ENCODE data around the gene MCC.

The MCC gene

GRCh38 chr5:113505181-113505580 lies 16.9 kb upstream of the MCC start:
- no peak overlapping the region for H2BK120ac ChIP-seq (ENCODE audit: low read depth, low read length)
- H3K79me1 ChIP-seq (replicated peaks; ENCODE audit: low read length, poor library complexity, severe bottlenecking), result no peaks in the 10 kb centered on the region
- H4K91ac ChIP-seq (ENCODE audit: low read length), result no peak overlapping the region
- peak; percentile 75 for DNase-seq
- no peaks in the 10 kb centered on the region for H3K4me1 ChIP-seq (ENCODE audit: control insufficient read depth, insufficient read depth, low read depth, low read length)
- no peak overlapping the region for H4K8ac ChIP-seq (ENCODE audit: low read length)
- peaks cover 6% of the 10 kb centered on the region for H3K9me3 ChIP-seq (ENCODE audit: control insufficient read depth, low read length)
- H2AFZ ChIP-seq (ENCODE audit: low read depth, low read length), result no peak overlapping the region
- no peak overlapping the region for H2AK5ac ChIP-seq (ENCODE audit: low read length, severe bottlenecking)
- no peak overlapping the region for H3K27ac ChIP-seq (ENCODE audit: low read length, poor library complexity, severe bottlenecking)
- no peak overlapping the region for H3K18ac ChIP-seq (ENCODE audit: low read depth in 1 of 2, low read length in 2 of 2)
- H2BK12ac ChIP-seq (ENCODE audit: low read length in 2 of 2), result no peak overlapping the region
- H2BK5ac ChIP-seq (ENCODE audit: low read depth, low read length, poor library complexity, severe bottlenecking), result no peak overlapping the region
- H3K14ac ChIP-seq (ENCODE audit: low read length in 2 of 2), result no peak overlapping the region
- no peak overlapping the region for H3K4me2 ChIP-seq (ENCODE audit: low read length, poor library complexity, severe bottlenecking)
- H2BK15ac ChIP-seq (ENCODE audit: low read depth, poor library complexity, severe bottlenecking), result no peak overlapping the region
- H3K27me3 ChIP-seq (ENCODE audit: control insufficient read depth in 1 of 2, insufficient read depth in 1 of 2, low read length in 2 of 2), result peaks cover 5 to 10% of the 10 kb centered on the region in 2 experiments
- no peak overlapping the region for H3K9ac ChIP-seq (ENCODE audit: low read length)
- H3K4me3 ChIP-seq (ENCODE audit: insufficient read depth in 1 of 2, low read depth in 1 of 2, low read length in 2 of 2), result no peak overlapping the region
- no peak overlapping the region for H3K23ac ChIP-seq (ENCODE audit: low read length in 2 of 2)
- no peak overlapping the region for H3K4ac ChIP-seq (ENCODE audit: low read depth in 1 of 2, low read length in 2 of 2)
- H3K36me3 ChIP-seq (ENCODE audit: control insufficient read depth in 1 of 2, insufficient read depth in 2 of 2, low read depth in 1 of 2, low read length in 2 of 2), result no peaks in the 10 kb centered on the region
- WGBS, result 41% methylated on average over 5 of the region's 5 CpGs

DNA sequence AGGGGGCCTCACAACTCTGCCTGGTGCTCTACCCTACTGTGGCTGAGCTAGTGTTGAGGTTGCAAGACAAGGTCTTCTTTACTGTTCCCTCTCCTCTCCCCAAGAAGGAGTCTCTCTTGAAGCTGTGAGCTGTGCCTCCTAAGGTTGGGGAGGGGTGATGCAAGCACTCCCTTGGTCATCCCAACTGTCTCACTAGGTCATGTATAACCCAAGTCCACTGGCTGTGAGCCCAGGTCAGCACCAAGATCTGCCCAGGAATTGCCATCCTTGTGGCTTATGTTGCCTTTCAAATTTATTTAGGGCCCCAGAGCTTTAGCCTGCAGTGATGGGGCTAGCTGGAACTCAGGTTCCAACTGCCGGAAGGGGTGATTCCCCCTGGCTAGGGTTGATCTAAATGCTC lies 14.9 kb upstream of the MCC start:
- Histone ChIP-seq H3K4ac (ENCODE audit: low read depth in 1 of 2, low read length in 2 of 2) (no peak overlapping the region), H4K8ac (ENCODE audit: low read length) (peak overlapping the region; percentile 2), H3K23ac (ENCODE audit: low read length in 2 of 2) (no peak overlapping the region), H3K9ac (ENCODE audit: low read length) (no peak overlapping the region), H2BK120ac (ENCODE audit: low read depth, low read length) (no peak overlapping the region), H2BK12ac (ENCODE audit: low read length in 2 of 2) (peak overlapping the region; percentile 42 to 54), H4K91ac (ENCODE audit: low read length) (no peak overlapping the region), H2AK5ac (ENCODE audit: low read length, severe bottlenecking) (no peak overlapping the region), H2AFZ (ENCODE audit: low read depth, low read length) (no peak overlapping the region), H3K18ac (ENCODE audit: low read depth in 1 of 2, low read length in 2 of 2) (no peak overlapping the region), H2BK15ac (ENCODE audit: low read depth, poor library complexity, severe bottlenecking) (no peak overlapping the region), H3K4me3 (ENCODE audit: insufficient read depth in 1 of 2, low read depth in 1 of 2, low read length in 2 of 2) (no peak overlapping the region), H3K36me3 (ENCODE audit: control insufficient read depth in 1 of 2, insufficient read depth in 2 of 2, low read depth in 1 of 2, low read length in 2 of 2) (no peaks in the 10 kb centered on the region), H3K9me3 (ENCODE audit: control insufficient read depth, low read length) (peaks cover 9% of the 10 kb centered on the region), H3K79me1 (replicated peaks; ENCODE audit: low read length, poor library complexity, severe bottlenecking) (no peaks in the 10 kb centered on the region), H3K14ac (ENCODE audit: low read length in 2 of 2) (no peak overlapping the region), H3K27me3 (ENCODE audit: control insufficient read depth in 1 of 2, insufficient read depth in 1 of 2, low read length in 2 of 2) (peaks cover 5 to 10% of the 10 kb centered on the region in 2 experiments), H2BK5ac (ENCODE audit: low read depth, low read length, poor library complexity, severe bottlenecking) (no peak overlapping the region), H3K27ac (ENCODE audit: low read length, poor library complexity, severe bottlenecking) (no peak overlapping the region), H3K4me2 (ENCODE audit: low read length, poor library complexity, severe bottlenecking) (no peak overlapping the region), H3K4me1 (ENCODE audit: control insufficient read depth, insufficient read depth, low read depth, low read length) (no peaks in the 10 kb centered on the region)
- 90% methylated on average over 1 of the region's 1 CpG for WGBS
- no peak for DNase-seq

GRCh38 chr5:113502073-113502472 lies 13.8 kb upstream of the MCC start:
- no peaks in the 10 kb centered on the region for H3K79me1 ChIP-seq (replicated peaks; ENCODE audit: low read length, poor library complexity, severe bottlenecking)
- no peak overlapping the region for H2BK12ac ChIP-seq (ENCODE audit: low read length in 2 of 2)
- peak overlapping the region; percentile 52 for H2BK15ac ChIP-seq (ENCODE audit: low read depth, poor library complexity, severe bottlenecking)
- no peaks in the 10 kb centered on the region for H3K4me1 ChIP-seq (ENCODE audit: control insufficient read depth, insufficient read depth, low read depth, low read length)
- 99% methylated on average over 3 of the region's 3 CpGs for WGBS
- peak overlapping the region in 1 of 2 experiments; percentile 70 for H3K18ac ChIP-seq (ENCODE audit: low read depth in 1 of 2, low read length in 2 of 2)
- peak overlapping the region; percentile 75 for H4K91ac ChIP-seq (ENCODE audit: low read length)
- no peak overlapping the region for H4K8ac ChIP-seq (ENCODE audit: low read length)
- no peak overlapping the region for H3K14ac ChIP-seq (ENCODE audit: low read length in 2 of 2)
- H2AK5ac ChIP-seq (ENCODE audit: low read length, severe bottlenecking), result no peak overlapping the region
- DNase-seq, result no peak
- no peak overlapping the region for H3K4ac ChIP-seq (ENCODE audit: low read depth in 1 of 2, low read length in 2 of 2)
- peaks cover 9% of the 10 kb centered on the region for H3K9me3 ChIP-seq (ENCODE audit: control insufficient read depth, low read length)
- H2AFZ ChIP-seq (ENCODE audit: low read depth, low read length), result no peak overlapping the region
- no peak overlapping the region for H2BK120ac ChIP-seq (ENCODE audit: low read depth, low read length)
- no peak overlapping the region for H3K23ac ChIP-seq (ENCODE audit: low read length in 2 of 2)
- peaks cover 5% of the 10 kb centered on the region in 2 experiments for H3K27me3 ChIP-seq (ENCODE audit: control insufficient read depth in 1 of 2, insufficient read depth in 1 of 2, low read length in 2 of 2)
- no peak overlapping the region for H3K4me2 ChIP-seq (ENCODE audit: low read length, poor library complexity, severe bottlenecking)
- H3K36me3 ChIP-seq (ENCODE audit: control insufficient read depth in 1 of 2, insufficient read depth in 2 of 2, low read depth in 1 of 2, low read length in 2 of 2), result no peaks in the 10 kb centered on the region
- H3K4me3 ChIP-seq (ENCODE audit: insufficient read depth in 1 of 2, low read depth in 1 of 2, low read length in 2 of 2), result no peak overlapping the region
- no peak overlapping the region for H3K27ac ChIP-seq (ENCODE audit: low read length, poor library complexity, severe bottlenecking)
- no peak overlapping the region for H2BK5ac ChIP-seq (ENCODE audit: low read depth, low read length, poor library complexity, severe bottlenecking)
- no peak overlapping the region for H3K9ac ChIP-seq (ENCODE audit: low read length)

DNA sequence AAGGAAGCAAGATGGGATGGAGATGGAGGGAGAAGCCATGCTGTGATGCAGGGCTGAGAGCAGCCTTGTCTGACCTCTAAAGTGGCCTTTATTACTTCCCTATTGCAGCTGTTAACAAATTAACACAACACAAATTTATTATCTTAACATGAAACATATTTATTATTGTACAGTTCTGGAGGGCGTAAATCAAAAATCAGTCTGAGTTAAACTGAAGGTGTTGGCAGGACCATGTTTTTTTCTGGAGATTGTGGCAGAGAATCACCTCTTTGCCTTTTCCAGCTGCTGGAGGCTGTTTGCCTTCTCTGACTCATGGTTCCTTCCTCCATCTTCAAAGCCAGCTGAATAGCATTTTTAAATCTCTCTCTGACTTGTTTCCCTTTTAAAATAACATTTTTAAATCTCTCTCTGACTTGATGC lies 7.2 kb upstream of the MCC start:
- Histone ChIP-seq H3K27ac (ENCODE audit: low read length, poor library complexity, severe bottlenecking) (no peak overlapping the region), H3K4ac (ENCODE audit: low read depth in 1 of 2, low read length in 2 of 2) (no peak overlapping the region), H3K18ac (ENCODE audit: low read depth in 1 of 2, low read length in 2 of 2) (no peak overlapping the region), H3K36me3 (ENCODE audit: control insufficient read depth in 1 of 2, insufficient read depth in 2 of 2, low read depth in 1 of 2, low read length in 2 of 2) (no peaks in the 10 kb centered on the region), H2BK5ac (ENCODE audit: low read depth, low read length, poor library complexity, severe bottlenecking) (no peak overlapping the region), H2AFZ (ENCODE audit: low read depth, low read length) (no peak overlapping the region), H2BK12ac (ENCODE audit: low read length in 2 of 2) (no peak overlapping the region), H3K4me2 (ENCODE audit: low read length, poor library complexity, severe bottlenecking) (no peak overlapping the region), H3K23ac (ENCODE audit: low read length in 2 of 2) (peak overlapping the region in 1 of 2 experiments; percentile 9), H3K14ac (ENCODE audit: low read length in 2 of 2) (no peak overlapping the region), H3K9me3 (ENCODE audit: control insufficient read depth, low read length) (peaks cover 13% of the 10 kb centered on the region), H3K9ac (ENCODE audit: low read length) (peak overlapping the region; percentile 48), H4K8ac (ENCODE audit: low read length) (no peak overlapping the region), H2BK120ac (ENCODE audit: low read depth, low read length) (no peak overlapping the region), H3K4me3 (ENCODE audit: insufficient read depth in 1 of 2, low read depth in 1 of 2, low read length in 2 of 2) (no peak overlapping the region), H4K91ac (ENCODE audit: low read length) (no peak overlapping the region), H3K27me3 (ENCODE audit: control insufficient read depth in 1 of 2, insufficient read depth in 1 of 2, low read length in 2 of 2) (no peaks in the 10 kb centered on the region), H2BK15ac (ENCODE audit: low read depth, poor library complexity, severe bottlenecking) (no peak overlapping the region), H3K4me1 (ENCODE audit: control insufficient read depth, insufficient read depth, low read depth, low read length) (no peaks in the 10 kb centered on the region), H3K79me1 (replicated peaks; ENCODE audit: low read length, poor library complexity, severe bottlenecking) (no peaks in the 10 kb centered on the region), H2AK5ac (ENCODE audit: low read length, severe bottlenecking) (no peak overlapping the region)
- 100% methylated on average over 1 of the region's 1 CpG for WGBS
- peak; percentile 31 for DNase-seq
